ENCODE measurements around the gene BLOC1S4.

- TF ChIP-seq POLR2A (IDR thresholded peaks at IDR 0.05) (peak; percentile 66 to 91), CTCF (IDR thresholded peaks at IDR 0.05) (no peak)
Measured at GRCh38 chr4:6747294-6748051, 31.5 kb downstream of the BLOC1S4 start.
